H1 (cell line): ENCODE results near the gene ETF1. TPM values are rescaled to one million over a fixed set of nuclear protein-coding genes. Genes with fewer than 3 reads are reported as not detected.

Experiments
- EP300 ChIP-seq, 2 experiments: IDR thresholded peaks; 1 replicate in 1 of 2; 2 replicates in 1 of 2; pipeline ENCODE4 v1.6.1; 2011 to 2012; ENCODE audit warnings: low read depth in 2 of 2, low read length in 2 of 2, mild to moderate bottlenecking in 2 of 2, borderline replicate concordance in 1 of 2, inconsistent platforms in 1 of 2, moderate library complexity in 1 of 2
- KDM1A ChIP-seq: fragments of 200-600, 300-600 bp; sonication (generic); IDR thresholded peaks from 2 replicates; pipeline ENCODE4 v1.7.1; 2016; ENCODE audit warnings: mild to moderate bottlenecking, low read length, borderline replicate concordance
- SP2 ChIP-seq: IDR thresholded peaks from 2 replicates; pipeline ENCODE4 v1.6.1; 2012; ENCODE audit warnings: mild to moderate bottlenecking, low read length, inconsistent platforms
- SUZ12 ChIP-seq: fragments of 200-600 bp; sonication (generic); IDR thresholded peaks from 2 replicates; pipeline ENCODE4 v1.6.1; 2012; ENCODE audit warnings: mild to moderate bottlenecking, inconsistent platforms, low read length, moderate library complexity, mixed read lengths
- polyA plus RNA-seq, 7 experiments: library from polyadenylated mRNA; depleted of rRNA in 3 of 7; stranded (reverse) in 5 of 7; unstranded in 2 of 7; fragments of >200 nt in 5 of 7; fragments of 200-250 nt in 2 of 7; gene quantifications; 1 replicate in 5 of 7; 2 replicates in 1 of 7; 4 replicates in 1 of 7; pipeline versions ENCODE4 v1.2.1 to v1.2.3, GENCODE V29; 2011 to 2013; ENCODE audit warnings: missing spikeins in 2 of 7, mixed read lengths in 2 of 7
- total RNA-seq: library from RNA; stranded (reverse); fragmentation: NEBNext Ultra II Directional; extraction: Animal tissue kit (Norgen Biotek cat#: 25700); gene quantifications from 2 replicates; pipeline ENCODE4 v1.2.1, GENCODE V29; 2021

Gene ETF1
- total and polyA plus RNA-seq, 2 of the 8 experiments (the other 6 are each of a cell fraction or from before 2014, with no cell fraction given), result 50.5 to 168 TPM

- TF ChIP-seq EP300 (IDR thresholded peaks at IDR 0.05; ENCODE audit: borderline replicate concordance in 1 of 2, low read depth in 2 of 2, low read length in 2 of 2) (no peak), KDM1A (no peak), SP2 (no peak), SUZ12 (no peak)
These were observed 72.5 kb downstream of the ETF1 start (continued) for GRCh38 chr5:138470322-138471051.
